ENCODE data around the gene PDE10A.

PDE10A gene

GRCh38 chr6:165677091-165677490, 14.1 kb upstream of the PDE10A start:
- H3K4me1 ChIP-seq (ENCODE audit: control insufficient read depth, low read depth, low read length) = peaks cover 15% of the 10 kb centered on the region
- no peaks in the 10 kb centered on the region for H3K9me3 ChIP-seq (ENCODE audit: control insufficient read depth, low read depth, low read length)

GRCh38 chr6:165676435-165677068, 13.5 kb upstream of the PDE10A start:
- H3K27ac ChIP-seq (ENCODE audit: low read length) = no peak overlapping the region
- no peak overlapping the region for H3K4me3 ChIP-seq (ENCODE audit: low read length)
- H3K9me3 ChIP-seq (ENCODE audit: control insufficient read depth, low read depth, low read length) = no peaks in the 10 kb centered on the region
- no peak overlapping the region for H3K9ac ChIP-seq (ENCODE audit: low read length)
- no peaks in the 10 kb centered on the region for H3K27me3 ChIP-seq (ENCODE audit: control insufficient read depth, insufficient read depth, low read length)
- no peaks in the 10 kb centered on the region for H3K36me3 ChIP-seq (ENCODE audit: control insufficient read depth, low read depth, low read length)
- peaks cover 15% of the 10 kb centered on the region for H3K4me1 ChIP-seq (ENCODE audit: control insufficient read depth, low read depth, low read length)

More at GRCh38 chr6:165677091-165677490, 14.1 kb upstream of the PDE10A start:
- Histone ChIP-seq H3K36me3 (ENCODE audit: control insufficient read depth, low read depth, low read length) (no peaks in the 10 kb centered on the region), H3K27me3 (ENCODE audit: control insufficient read depth, insufficient read depth, low read length) (no peaks in the 10 kb centered on the region), H3K27ac (ENCODE audit: low read length) (no peak overlapping the region), H3K9ac (ENCODE audit: low read length) (no peak overlapping the region), H3K4me3 (ENCODE audit: low read length) (no peak overlapping the region)

- H3K27me3 ChIP-seq (ENCODE audit: control insufficient read depth, insufficient read depth, low read length) = no peaks in the 10 kb centered on the region
- H3K27ac ChIP-seq (ENCODE audit: low read length) = no peak overlapping the region
- H3K9me3 ChIP-seq (ENCODE audit: control insufficient read depth, low read depth, low read length) = no peaks in the 10 kb centered on the region
- peaks cover 15% of the 10 kb centered on the region for H3K4me1 ChIP-seq (ENCODE audit: control insufficient read depth, low read depth, low read length)
- H3K9ac ChIP-seq (ENCODE audit: low read length) = no peak overlapping the region
- H3K36me3 ChIP-seq (ENCODE audit: control insufficient read depth, low read depth, low read length) = no peaks in the 10 kb centered on the region
- H3K4me3 ChIP-seq (ENCODE audit: low read length) = no peak overlapping the region
Observed at GRCh38 chr6:165675120-165675519, 12.1 kb upstream of the PDE10A start.

- H3K27me3 ChIP-seq (ENCODE audit: control insufficient read depth, insufficient read depth, low read length) = no peaks in the 10 kb centered on the region
- H3K4me1 ChIP-seq (ENCODE audit: control insufficient read depth, low read depth, low read length) = peaks cover 18% of the 10 kb centered on the region
- H3K9me3 ChIP-seq (ENCODE audit: control insufficient read depth, low read depth, low read length) = no peaks in the 10 kb centered on the region
- peak overlapping the region; percentile 4 for H3K4me3 ChIP-seq (ENCODE audit: low read length)
- no peaks in the 10 kb centered on the region for H3K36me3 ChIP-seq (ENCODE audit: control insufficient read depth, low read depth, low read length)
- H3K9ac ChIP-seq (ENCODE audit: low read length) = no peak overlapping the region
- H3K27ac ChIP-seq (ENCODE audit: low read length) = no peak overlapping the region
Observed at GRCh38 chr6:165674155-165675029, 11.4 kb upstream of the PDE10A start.

GRCh38 chr6:165671222-165671768, 8.3 kb upstream of the PDE10A start:
- H3K36me3 ChIP-seq (ENCODE audit: control insufficient read depth, low read depth, low read length) = no peaks in the 10 kb centered on the region
- H3K27ac ChIP-seq (ENCODE audit: low read length) = no peak overlapping the region
- H3K4me1 ChIP-seq (ENCODE audit: control insufficient read depth, low read depth, low read length) = peaks cover 26% of the 10 kb centered on the region
- peaks cover 9% of the 10 kb centered on the region for H3K27me3 ChIP-seq (ENCODE audit: control insufficient read depth, insufficient read depth, low read length)
- H3K9ac ChIP-seq (ENCODE audit: low read length) = no peak overlapping the region
- H3K9me3 ChIP-seq (ENCODE audit: control insufficient read depth, low read depth, low read length) = no peaks in the 10 kb centered on the region
- H3K4me3 ChIP-seq (ENCODE audit: low read length) = no peak overlapping the region

GRCh38 chr6:165668951-165669350, 5.9 kb upstream of the PDE10A start:
- Histone ChIP-seq H3K9ac (ENCODE audit: low read length) (no peak overlapping the region), H3K4me3 (ENCODE audit: low read length) (no peak overlapping the region), H3K9me3 (ENCODE audit: control insufficient read depth, low read depth, low read length) (no peaks in the 10 kb centered on the region), H3K4me1 (ENCODE audit: control insufficient read depth, low read depth, low read length) (peaks cover 39% of the 10 kb centered on the region), H3K36me3 (ENCODE audit: control insufficient read depth, low read depth, low read length) (no peaks in the 10 kb centered on the region), H3K27ac (ENCODE audit: low read length) (no peak overlapping the region), H3K27me3 (ENCODE audit: control insufficient read depth, insufficient read depth, low read length) (peaks cover 32% of the 10 kb centered on the region)

GRCh38 chr6:165665384-165665672, 2.3 kb upstream of the PDE10A start:
- peaks cover 61% of the 10 kb centered on the region for H3K27me3 ChIP-seq (ENCODE audit: control insufficient read depth, insufficient read depth, low read length)
- no peak overlapping the region for H3K9ac ChIP-seq (ENCODE audit: low read length)
- H3K4me3 ChIP-seq (ENCODE audit: low read length) = peak overlapping the region; percentile 71
- peaks cover 36% of the 10 kb centered on the region for H3K4me1 ChIP-seq (ENCODE audit: control insufficient read depth, low read depth, low read length)
- H3K27ac ChIP-seq (ENCODE audit: low read length) = no peak overlapping the region
- H3K9me3 ChIP-seq (ENCODE audit: control insufficient read depth, low read depth, low read length) = no peaks in the 10 kb centered on the region
- H3K36me3 ChIP-seq (ENCODE audit: control insufficient read depth, low read depth, low read length) = no peaks in the 10 kb centered on the region

- Histone ChIP-seq H3K36me3 (ENCODE audit: control insufficient read depth, low read depth, low read length) (no peaks in the 10 kb centered on the region), H3K9me3 (ENCODE audit: control insufficient read depth, low read depth, low read length) (no peaks in the 10 kb centered on the region), H3K4me3 (ENCODE audit: low read length) (peak overlapping the region; percentile 71), H3K27me3 (ENCODE audit: control insufficient read depth, insufficient read depth, low read length) (peaks cover 67% of the 10 kb centered on the region), H3K27ac (ENCODE audit: low read length) (no peak overlapping the region), H3K4me1 (ENCODE audit: control insufficient read depth, low read depth, low read length) (peaks cover 33% of the 10 kb centered on the region), H3K9ac (ENCODE audit: low read length) (no peak overlapping the region)
Observed at GRCh38 chr6:165664559-165665383, 1.7 kb upstream of the PDE10A start.

- H3K27ac ChIP-seq (ENCODE audit: low read length) = no peak overlapping the region
- no peak overlapping the region for H3K9ac ChIP-seq (ENCODE audit: low read length)
- H3K27me3 ChIP-seq (ENCODE audit: control insufficient read depth, insufficient read depth, low read length) = peaks cover 75% of the 10 kb centered on the region
- no peaks in the 10 kb centered on the region for H3K9me3 ChIP-seq (ENCODE audit: control insufficient read depth, low read depth, low read length)
- H3K36me3 ChIP-seq (ENCODE audit: control insufficient read depth, low read depth, low read length) = no peaks in the 10 kb centered on the region
- peak overlapping the region; percentile 71 for H3K4me3 ChIP-seq (ENCODE audit: low read length)
- peaks cover 31% of the 10 kb centered on the region for H3K4me1 ChIP-seq (ENCODE audit: control insufficient read depth, low read depth, low read length)
Observed at GRCh38 chr6:165663736-165664558, 906 bp upstream of the PDE10A start.

- Histone ChIP-seq H3K36me3 (ENCODE audit: control insufficient read depth, low read depth, low read length) (no peaks in the 10 kb centered on the region), H3K4me1 (ENCODE audit: control insufficient read depth, low read depth, low read length) (peaks cover 29% of the 10 kb centered on the region), H3K27ac (ENCODE audit: low read length) (no peak overlapping the region), H3K4me3 (ENCODE audit: low read length) (peak overlapping the region; percentile 71), H3K9me3 (ENCODE audit: control insufficient read depth, low read depth, low read length) (no peaks in the 10 kb centered on the region), H3K9ac (ENCODE audit: low read length) (no peak overlapping the region), H3K27me3 (ENCODE audit: control insufficient read depth, insufficient read depth, low read length) (peaks cover 81% of the 10 kb centered on the region)
Observed at GRCh38 chr6:165663377-165663735, 315 bp upstream of the PDE10A start.
